Calu3 (cell line): Measurements from ENCODE around the gene AGBL5. TPM values are rescaled to one million over a fixed set of nuclear protein-coding genes. Genes with fewer than 3 reads are reported as not detected.

Experiments used
- BruUV-seq: library from RNA; stranded (reverse); fragments of 400-500 nt; replicated peaks from 2 replicates; lab custom pipeline; 2021; lab: Mats Ljungman, UMichigan
- CTCF ChIA-PET: fragments of 300-600 bp; sonication (Branson Sonifier 250); formaldehyde crosslinking; loops from one replicate; lab custom pipeline; 2022; ENCODE audit warnings: antibody characterized with exemption; lab: Charles Lee
- DNase-seq: peaks from one replicate; pipeline ENCODE4 v3.0.0; 2022
- H3K27ac Mint-ChIP-seq: one replicate; pipeline ENCODE4 v1.8.0; 2022; ENCODE audit warnings: mixed read lengths; ENCODE audit not compliant: unreplicated experiment
- H3K27me3 Mint-ChIP-seq: one replicate; pipeline ENCODE4 v1.8.0; 2022; ENCODE audit warnings: mixed read lengths; ENCODE audit not compliant: unreplicated experiment
- H3K36me3 Mint-ChIP-seq: one replicate; pipeline ENCODE4 v1.8.0; 2022; ENCODE audit warnings: mild to moderate bottlenecking, moderate library complexity, mixed read lengths; ENCODE audit not compliant: insufficient read depth, unreplicated experiment
- H3K4me1 Mint-ChIP-seq: one replicate; pipeline ENCODE4 v1.8.0; 2022; ENCODE audit warnings: mild to moderate bottlenecking, low read depth, mixed read lengths; ENCODE audit not compliant: unreplicated experiment
- H3K4me3 Mint-ChIP-seq: one replicate; pipeline ENCODE4 v1.8.0; 2022; ENCODE audit warnings: mild to moderate bottlenecking, low read depth, moderate library complexity, mixed read lengths; ENCODE audit not compliant: unreplicated experiment
- H3K9me3 Mint-ChIP-seq: one replicate; pipeline ENCODE4 v1.8.0; 2022; ENCODE audit warnings: low read depth, mixed read lengths; ENCODE audit not compliant: unreplicated experiment
- intact Hi-C: fragments of 100-400 bp; cut with micrococcal nuclease; formaldehyde crosslinking; loops from one replicate; pipeline ENCODE4 v1.10.0; 2022; ENCODE audit not compliant: unreplicated experiment
- total RNA-seq: library from RNA; stranded (reverse); gene quantifications from 2 replicates; pipeline ENCODE4 v1.2.3, GENCODE V29; 2022
- TF ChIP-seq, protein P1 (sequence below): fragments of 200-600 bp; IDR thresholded peaks from one replicate; pipeline ENCODE4 v1.8.0; 2022; ENCODE audit warnings: antibody characterized with exemption; ENCODE audit not compliant: unreplicated experiment

The AGBL5 gene
- total RNA-seq, 1 experiment from 2014 or later: 25.2 TPM

DNA sequence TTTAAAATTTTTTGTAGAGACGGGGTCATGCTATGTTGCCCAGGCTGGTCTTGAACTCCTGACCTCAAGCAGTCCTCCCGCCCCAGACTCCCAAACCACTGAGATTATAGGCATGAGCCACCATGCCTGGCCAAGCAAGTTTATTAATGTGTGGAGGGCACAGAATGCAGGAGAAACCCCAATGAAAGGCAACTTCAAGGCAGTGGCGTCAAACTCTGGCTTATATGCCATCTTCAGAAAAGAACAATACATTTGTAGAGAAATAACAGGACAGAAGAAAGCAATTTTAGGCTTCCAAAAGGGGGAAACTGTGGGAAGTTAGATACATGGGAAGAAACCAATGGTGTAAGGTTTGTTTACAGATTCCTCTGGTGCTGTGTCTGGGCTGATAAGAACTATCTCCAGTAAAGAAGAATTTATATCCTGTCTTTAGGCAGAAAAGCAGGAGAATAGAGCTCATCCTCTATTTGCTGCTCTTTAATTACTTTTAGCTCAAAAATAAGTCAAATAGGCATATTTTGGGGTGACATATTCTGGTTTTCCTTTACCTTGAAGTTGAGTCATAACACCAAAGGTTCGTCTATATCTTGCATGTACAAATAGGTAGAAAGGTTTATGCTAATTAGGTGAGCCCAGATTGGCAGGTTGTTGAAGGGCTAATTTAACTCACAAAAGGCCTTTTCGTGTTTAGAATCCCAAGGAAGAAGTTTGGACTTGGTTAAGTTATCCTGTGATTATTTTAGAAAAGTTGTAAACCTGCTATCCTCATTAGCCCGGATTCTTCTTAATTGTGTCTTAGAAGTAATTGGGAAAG, 44.7 kb upstream of the AGBL5 start:
- Mint-ChIP-seq H3K27me3 (no peaks in the 10 kb centered on the region), H3K4me1 (peaks cover 36% of the 10 kb centered on the region), H3K27ac (no peak overlapping the region), H3K36me3 (peaks cover 10% of the 10 kb centered on the region), H3K4me3 (no peak overlapping the region), H3K9me3 (no peaks in the 10 kb centered on the region)
- CTCF ChIA-PET: no interaction called here
- TF ChIP-seq, protein P1, sequence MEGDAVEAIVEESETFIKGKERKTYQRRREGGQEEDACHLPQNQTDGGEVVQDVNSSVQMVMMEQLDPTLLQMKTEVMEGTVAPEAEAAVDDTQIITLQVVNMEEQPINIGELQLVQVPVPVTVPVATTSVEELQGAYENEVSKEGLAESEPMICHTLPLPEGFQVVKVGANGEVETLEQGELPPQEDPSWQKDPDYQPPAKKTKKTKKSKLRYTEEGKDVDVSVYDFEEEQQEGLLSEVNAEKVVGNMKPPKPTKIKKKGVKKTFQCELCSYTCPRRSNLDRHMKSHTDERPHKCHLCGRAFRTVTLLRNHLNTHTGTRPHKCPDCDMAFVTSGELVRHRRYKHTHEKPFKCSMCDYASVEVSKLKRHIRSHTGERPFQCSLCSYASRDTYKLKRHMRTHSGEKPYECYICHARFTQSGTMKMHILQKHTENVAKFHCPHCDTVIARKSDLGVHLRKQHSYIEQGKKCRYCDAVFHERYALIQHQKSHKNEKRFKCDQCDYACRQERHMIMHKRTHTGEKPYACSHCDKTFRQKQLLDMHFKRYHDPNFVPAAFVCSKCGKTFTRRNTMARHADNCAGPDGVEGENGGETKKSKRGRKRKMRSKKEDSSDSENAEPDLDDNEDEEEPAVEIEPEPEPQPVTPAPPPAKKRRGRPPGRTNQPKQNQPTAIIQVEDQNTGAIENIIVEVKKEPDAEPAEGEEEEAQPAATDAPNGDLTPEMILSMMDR: no peak
- DNase-seq: no peak
- intact Hi-C loops: no loop called here
- BruUV-seq: no TSS peak

DNA sequence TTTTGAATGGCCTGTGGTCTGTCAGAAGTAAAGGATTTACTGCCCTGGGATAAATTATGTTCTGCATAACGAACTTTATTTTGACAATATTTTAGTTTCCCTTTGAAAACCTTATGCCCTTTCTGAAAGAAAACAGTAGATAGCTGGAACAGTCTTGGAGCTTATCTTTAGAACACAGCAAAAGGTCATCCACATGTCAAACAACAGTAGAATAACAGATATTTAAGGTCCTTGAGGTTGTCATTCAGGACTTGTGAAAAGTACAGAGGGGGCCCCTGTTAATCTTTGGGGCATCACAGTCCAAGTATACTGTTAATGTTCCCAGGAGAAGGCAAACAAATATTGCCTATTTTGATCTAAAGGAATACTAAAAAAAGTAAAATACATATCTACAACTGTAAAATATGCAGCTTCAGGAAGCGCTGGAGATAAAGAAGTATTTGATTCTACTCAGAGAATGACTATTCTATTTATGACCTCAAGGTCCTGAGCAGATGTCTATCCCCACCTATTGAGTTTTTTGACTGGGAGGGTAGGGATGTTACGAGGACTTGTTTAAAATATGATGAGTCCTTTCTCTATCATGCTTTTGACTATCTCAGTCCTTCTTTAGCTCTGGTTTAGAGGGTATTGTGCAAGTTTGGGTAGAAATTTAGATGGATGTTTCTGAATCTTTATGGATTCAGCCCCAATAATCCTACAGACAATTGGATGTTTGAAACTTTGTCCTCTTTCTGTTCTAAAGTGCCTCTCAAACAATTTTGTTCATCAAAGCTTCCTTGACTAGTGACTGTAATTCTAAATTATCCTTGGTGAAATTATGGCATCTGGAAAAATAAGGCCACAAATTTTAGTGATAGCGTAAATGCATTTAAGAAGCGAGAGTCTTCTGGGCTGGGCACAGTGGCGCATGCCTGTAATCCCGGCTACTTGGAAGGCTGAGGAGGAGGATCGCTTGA, 43.8 kb upstream of the AGBL5 start:
- CTCF ChIA-PET: no interaction called here
- BruUV-seq: no TSS peak
- intact Hi-C loops: no loop called here
- peaks cover 10% of the 10 kb centered on the region for H3K36me3 Mint-ChIP-seq
- TF ChIP-seq, protein P1: no peak
- H3K4me1 Mint-ChIP-seq: peaks cover 36% of the 10 kb centered on the region
- no peaks in the 10 kb centered on the region for H3K9me3 Mint-ChIP-seq
- DNase-seq: no peak
- no peak overlapping the region for H3K27ac Mint-ChIP-seq
- no peak overlapping the region for H3K4me3 Mint-ChIP-seq
- H3K27me3 Mint-ChIP-seq: no peaks in the 10 kb centered on the region

DNA sequence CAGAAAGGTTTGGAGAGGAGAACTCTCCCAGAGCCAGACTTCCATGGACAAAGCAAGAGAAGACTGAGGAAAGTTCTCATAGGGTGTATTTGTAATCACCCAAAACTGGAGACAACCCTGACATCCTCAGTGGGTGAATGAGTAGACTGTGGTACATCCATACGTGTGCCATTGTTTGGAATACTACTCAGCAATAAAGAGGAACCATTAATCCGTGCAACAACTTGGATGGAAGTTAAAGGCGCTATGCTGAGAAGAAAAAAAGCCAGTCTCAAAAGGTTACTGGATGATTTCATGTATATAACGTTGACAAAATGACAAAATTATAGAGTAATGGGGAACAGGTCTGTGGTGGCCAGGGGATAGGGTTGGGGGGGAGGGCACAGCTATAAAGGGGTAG, 42.8 kb upstream of the AGBL5 start:
- TF ChIP-seq, protein P1: no peak
- Mint-ChIP-seq H3K4me3 (no peak overlapping the region), H3K4me1 (peaks cover 33% of the 10 kb centered on the region), H3K27me3 (no peaks in the 10 kb centered on the region), H3K27ac (no peak overlapping the region), H3K9me3 (no peaks in the 10 kb centered on the region), H3K36me3 (peaks cover 10% of the 10 kb centered on the region)
- intact Hi-C loops: no loop called here
- CTCF ChIA-PET: no interaction called here
- DNase-seq: no peak
- no TSS peak for BruUV-seq

DNA sequence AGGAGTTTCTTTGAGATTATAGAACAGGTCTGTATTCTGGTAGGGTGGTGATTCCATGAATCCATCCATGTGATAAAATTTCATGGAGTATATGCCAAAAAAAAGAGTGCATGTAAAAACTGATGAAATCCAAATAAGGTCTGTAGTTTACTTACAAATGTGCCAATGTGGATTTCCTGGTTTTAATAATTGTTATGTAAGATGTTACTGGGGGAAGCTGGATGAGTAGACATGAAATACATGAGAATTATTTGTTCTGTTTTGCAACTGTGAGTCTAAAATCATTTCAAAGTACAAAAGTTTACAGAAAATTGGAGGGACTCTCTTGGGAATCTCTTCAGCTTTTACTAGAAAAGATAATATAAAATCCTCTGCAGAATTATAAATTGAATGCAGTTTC, 42.4 kb upstream of the AGBL5 start:
- no TSS peak for BruUV-seq
- CTCF ChIA-PET: no interaction called here

More for the DNA sequence above, 42.4 kb upstream of the AGBL5 start:
- intact Hi-C loops: no loop called here
- H3K36me3 Mint-ChIP-seq: peaks cover 10% of the 10 kb centered on the region
- no peak for DNase-seq
- TF ChIP-seq, protein P1: no peak
- no peaks in the 10 kb centered on the region for H3K9me3 Mint-ChIP-seq
- H3K27me3 Mint-ChIP-seq: no peaks in the 10 kb centered on the region
- peaks cover 29% of the 10 kb centered on the region for H3K4me1 Mint-ChIP-seq
- no peak overlapping the region for H3K27ac Mint-ChIP-seq
- no peak overlapping the region for H3K4me3 Mint-ChIP-seq
